Measurements from ENCODE around the gene TMUB1.
A peak's percentile ranks its signal among the peaks of the same experiment; 100 is the strongest.

TMUB1 gene

DNA sequence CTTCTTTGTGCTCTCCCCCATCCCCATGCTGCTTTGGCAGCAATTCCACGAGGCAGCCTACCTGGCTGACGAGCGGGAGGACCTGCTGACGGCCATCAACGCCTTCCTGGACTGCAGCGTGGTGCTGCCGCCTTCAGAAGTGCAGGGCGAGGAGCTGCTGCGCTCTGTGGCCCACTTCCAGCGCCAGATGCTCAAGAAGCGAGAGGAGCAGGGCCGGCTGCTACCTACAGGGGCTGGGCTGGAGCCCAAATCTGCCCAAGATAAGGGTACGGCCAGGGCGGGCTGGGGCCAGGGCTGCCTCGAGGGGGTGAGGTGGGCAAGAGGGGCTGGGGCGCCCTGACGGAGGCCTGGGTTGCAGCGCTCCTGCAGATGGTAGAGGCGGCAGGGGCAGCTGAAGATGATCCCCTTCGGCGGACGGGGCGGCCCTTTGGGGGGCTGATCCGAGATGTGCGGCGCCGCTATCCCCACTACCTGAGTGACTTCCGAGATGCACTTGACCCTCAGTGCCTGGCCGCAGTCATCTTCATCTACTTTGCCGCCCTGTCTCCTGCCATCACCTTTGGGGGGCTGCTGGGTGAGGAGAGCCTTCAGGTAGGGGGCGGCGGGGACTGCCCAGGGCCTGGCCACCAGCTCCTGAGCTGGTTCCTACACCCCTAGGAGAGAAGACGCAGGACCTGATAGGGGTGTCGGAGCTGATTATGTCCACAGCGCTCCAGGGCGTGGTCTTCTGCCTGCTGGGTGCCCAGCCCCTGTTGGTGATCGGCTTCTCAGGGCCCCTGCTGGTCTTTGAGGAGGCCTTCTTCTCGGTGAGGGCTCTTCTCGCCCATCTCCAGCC lies 12.0 kb downstream of the TMUB1 start:
- DNase-seq (ENCODE audit: low read depth in 2 of 3, low spot score in 1 of 3), result no peak

DNA sequence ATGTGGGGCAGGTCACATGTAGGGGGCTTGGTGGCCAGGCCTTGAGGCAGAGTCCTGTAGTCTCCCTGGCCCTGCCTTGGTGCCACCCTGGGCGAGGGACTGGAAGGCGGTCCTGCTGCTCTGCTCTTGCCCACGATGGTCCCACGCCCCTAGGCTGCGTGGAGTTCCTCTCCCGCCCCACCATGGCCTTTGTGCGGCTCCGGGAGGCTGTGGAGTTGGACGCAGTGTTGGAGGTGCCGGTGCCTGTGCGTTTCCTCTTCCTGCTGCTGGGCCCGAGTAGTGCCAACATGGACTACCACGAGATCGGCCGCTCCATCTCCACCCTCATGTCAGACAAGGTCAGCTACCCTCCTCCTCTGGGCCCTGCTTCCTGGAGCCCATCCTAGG lies 12.7 kb downstream of the TMUB1 start:
- no peak for DNase-seq (ENCODE audit: low read depth in 2 of 3, low spot score in 1 of 3)

DNA sequence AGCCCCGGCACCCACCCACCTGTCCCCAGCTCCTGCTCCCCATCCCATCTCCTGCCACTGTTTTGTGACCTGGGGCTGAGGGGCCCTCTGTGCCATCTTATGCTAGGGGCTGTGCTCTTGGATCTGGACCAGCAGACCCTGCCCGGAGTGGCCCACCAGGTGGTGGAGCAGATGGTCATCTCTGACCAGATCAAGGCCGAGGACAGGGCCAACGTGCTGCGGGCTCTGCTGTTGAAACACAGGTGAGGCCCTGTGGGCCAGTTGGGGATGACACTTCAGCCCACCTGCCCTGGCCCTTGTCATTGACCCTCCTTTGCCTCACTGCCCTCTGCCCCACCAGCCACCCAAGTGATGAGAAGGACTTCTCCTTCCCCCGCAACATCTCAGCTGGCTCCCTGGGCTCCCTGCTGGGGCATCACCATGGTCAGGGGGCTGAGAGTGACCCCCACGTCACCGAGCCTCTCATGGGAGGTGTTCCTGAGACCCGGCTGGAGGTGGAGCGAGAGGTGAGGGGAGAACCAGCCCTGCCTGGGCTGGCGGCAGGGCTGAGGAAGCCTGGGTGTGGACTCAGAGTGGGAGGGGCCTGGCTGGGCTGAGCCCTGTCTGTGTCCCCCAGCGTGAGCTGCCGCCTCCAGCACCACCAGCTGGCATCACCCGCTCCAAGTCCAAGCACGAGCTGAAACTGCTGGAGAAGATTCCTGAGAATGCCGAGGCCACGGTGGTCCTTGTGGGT lies 13.3 kb downstream of the TMUB1 start:
- DNase-seq (ENCODE audit: low read depth in 2 of 3, low spot score in 1 of 3), result no peak

- no peak for DNase-seq (ENCODE audit: low read depth in 2 of 3, low spot score in 1 of 3)
Observed at GRCh38 chr7:151068069-151068773, 15.1 kb downstream of the TMUB1 start.

DNA sequence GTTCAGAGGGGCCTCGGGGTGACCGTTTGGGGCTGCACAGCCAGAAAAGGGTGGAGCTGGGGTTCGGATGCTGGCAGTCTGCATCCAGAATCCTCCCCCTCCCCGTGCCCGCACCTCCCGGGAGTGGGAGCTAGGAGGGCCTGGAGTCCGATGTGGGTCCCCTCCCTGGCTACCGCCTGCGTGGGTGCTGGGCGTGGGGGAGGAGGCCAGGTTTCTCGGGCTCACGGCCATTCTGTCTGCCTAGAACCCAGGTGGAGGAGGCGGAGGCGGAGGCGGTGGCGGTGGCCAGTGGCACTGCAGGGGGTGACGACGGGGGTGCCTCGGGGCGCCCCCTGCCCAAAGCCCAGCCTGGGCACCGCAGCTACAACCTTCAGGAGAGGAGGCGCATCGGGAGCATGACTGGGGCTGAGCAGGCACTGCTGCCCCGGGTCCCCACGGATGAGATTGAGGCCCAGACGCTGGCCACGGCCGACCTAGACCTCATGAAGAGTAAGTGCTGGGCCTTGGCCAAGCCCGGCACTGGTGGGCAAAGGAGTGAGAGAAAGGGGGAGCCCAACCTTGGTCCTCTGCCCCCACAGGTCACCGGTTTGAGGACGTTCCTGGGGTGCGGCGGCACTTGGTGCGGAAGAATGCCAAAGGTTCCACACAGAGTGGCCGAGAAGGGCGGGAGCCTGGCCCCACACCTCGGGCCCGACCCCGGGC lies 16.9 kb downstream of the TMUB1 start:
- no peak for DNase-seq (ENCODE audit: low read depth in 2 of 3, low spot score in 1 of 3)

- DNase-seq (ENCODE audit: low read depth in 2 of 3, low spot score in 1 of 3), result no peak
Observed at GRCh38 chr7:151065516-151065915, 17.8 kb downstream of the TMUB1 start.

GRCh38 chr7:151064993-151065392 lies 18.3 kb downstream of the TMUB1 start:
- no peak for DNase-seq (ENCODE audit: low read depth in 2 of 3, low spot score in 1 of 3)

- DNase-seq (ENCODE audit: low read depth in 2 of 3, low spot score in 1 of 3), result no peak
Observed at GRCh38 chr7:151064454-151064853, 18.8 kb downstream of the TMUB1 start.

GRCh38 chr7:151063212-151063561 lies 20.1 kb downstream of the TMUB1 start:
- DNase-seq (ENCODE audit: low read depth in 2 of 3, low spot score in 1 of 3), result no peak

DNA sequence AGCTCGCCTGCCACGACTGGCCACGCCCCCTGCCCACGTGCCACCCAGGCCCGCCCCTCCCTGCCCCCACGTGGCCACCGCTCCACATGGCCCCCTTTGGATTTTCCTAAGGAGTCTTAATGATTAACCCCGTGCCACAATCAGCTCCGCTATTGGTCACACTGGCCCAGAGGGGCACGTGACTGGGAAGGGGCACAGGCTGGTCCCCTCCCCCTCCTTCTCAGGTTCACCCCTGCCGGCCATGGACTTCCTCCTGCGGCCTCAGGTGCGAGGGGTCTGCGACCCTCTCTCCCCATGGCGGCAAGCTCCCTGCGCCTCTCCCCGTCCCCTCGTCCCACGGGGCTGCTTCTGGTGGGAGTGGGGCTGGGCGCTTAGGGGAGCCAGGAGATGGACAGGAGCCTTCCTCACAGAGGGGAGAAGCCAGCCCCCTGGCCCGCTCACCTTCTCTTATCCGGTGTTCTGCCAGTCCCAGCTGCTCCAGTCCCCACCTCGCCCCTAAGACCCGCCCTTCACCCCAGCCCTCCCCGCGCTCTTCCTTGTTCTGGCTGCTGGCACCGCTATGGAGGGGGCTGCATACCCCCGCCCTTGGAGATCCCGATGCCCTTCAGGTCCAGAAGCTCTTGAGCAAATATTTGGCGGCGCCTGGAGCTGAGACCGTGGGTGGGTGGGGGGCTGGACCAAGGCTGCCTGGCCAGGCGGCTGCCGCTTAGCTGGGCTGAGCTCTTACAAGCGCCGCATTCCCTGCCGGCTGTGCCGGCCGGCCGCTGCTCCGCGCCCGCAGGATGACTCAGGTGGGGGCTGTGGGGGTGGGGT lies 20.7 kb downstream of the TMUB1 start:
- DNase-seq (ENCODE audit: low read depth in 2 of 3, low spot score in 1 of 3), result no peak

GRCh38 chr7:151062111-151062398 lies 21.2 kb downstream of the TMUB1 start:
- DNase-seq (ENCODE audit: low read depth in 2 of 3, low spot score in 1 of 3), result no peak

DNA sequence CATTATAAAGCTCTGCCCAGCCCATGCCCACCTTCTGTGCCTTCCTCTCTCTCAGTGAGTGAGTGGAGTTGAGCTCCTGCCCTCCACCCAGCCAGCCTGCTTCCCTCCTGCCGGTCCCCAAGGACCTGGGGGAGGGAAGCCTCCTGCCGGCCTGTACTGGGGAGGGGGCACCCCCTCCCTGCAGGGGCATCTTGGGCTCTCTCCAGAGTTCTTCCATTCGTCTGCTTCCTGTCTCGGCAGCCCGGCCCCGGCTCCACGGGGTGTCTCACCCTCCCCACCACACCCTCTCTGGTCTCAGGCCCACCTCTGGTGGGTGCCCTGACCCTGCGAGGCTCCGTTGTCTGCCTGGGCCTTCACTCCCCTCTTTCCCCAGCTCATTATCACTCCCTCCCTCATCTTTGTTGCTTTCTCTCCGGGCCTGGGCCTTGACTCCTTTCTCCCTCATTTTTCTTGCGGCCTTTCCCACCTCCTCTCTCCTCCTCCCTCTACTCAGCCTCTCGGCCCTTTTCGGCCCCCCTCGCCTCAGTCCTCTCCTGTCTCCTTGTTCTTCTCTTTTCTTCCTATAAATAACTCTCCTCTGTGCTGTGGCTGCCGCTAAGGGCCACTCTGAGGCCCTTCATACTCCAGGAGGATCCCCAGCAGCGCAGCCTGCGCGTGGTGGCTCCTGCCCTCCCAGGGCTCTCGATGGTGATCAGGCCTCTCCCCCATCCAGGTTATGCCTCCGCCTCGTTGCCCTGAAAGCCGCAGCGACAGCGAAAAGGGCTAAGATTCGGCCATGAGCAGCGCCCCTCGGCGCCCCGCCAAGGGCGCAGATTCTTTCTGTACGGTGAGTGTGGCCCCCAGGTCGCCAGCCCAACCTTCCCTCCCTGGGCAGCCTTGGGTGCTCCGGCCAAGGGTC lies 21.8 kb downstream of the TMUB1 start:
- no peak for DNase-seq (ENCODE audit: low read depth in 2 of 3, low spot score in 1 of 3)

GRCh38 chr7:151060416-151061212 lies 22.7 kb downstream of the TMUB1 start:
- no peak for DNase-seq (ENCODE audit: low read depth in 2 of 3, low spot score in 1 of 3)

GRCh38 chr7:151060113-151060415 lies 23.2 kb downstream of the TMUB1 start:
- DNase-seq (ENCODE audit: low read depth in 2 of 3, low spot score in 1 of 3), result no peak

- peak in 2 of 3 donors; percentile 54 to 63 for DNase-seq (ENCODE audit: low read depth in 2 of 3, low spot score in 1 of 3)
Observed at GRCh38 chr7:151059367-151060112, 23.8 kb downstream of the TMUB1 start, which contains the start of gene SLC4A2. Gene SLC4A2 (plus strand): TSS chr7:151059589. CDS start chr7:151061988, 2,399 bp downstream.

- no peak for DNase-seq (ENCODE audit: low read depth in 2 of 3, low spot score in 1 of 3)
Observed at GRCh38 chr7:151058781-151059366, 24.4 kb downstream of the TMUB1 start.

DNA sequence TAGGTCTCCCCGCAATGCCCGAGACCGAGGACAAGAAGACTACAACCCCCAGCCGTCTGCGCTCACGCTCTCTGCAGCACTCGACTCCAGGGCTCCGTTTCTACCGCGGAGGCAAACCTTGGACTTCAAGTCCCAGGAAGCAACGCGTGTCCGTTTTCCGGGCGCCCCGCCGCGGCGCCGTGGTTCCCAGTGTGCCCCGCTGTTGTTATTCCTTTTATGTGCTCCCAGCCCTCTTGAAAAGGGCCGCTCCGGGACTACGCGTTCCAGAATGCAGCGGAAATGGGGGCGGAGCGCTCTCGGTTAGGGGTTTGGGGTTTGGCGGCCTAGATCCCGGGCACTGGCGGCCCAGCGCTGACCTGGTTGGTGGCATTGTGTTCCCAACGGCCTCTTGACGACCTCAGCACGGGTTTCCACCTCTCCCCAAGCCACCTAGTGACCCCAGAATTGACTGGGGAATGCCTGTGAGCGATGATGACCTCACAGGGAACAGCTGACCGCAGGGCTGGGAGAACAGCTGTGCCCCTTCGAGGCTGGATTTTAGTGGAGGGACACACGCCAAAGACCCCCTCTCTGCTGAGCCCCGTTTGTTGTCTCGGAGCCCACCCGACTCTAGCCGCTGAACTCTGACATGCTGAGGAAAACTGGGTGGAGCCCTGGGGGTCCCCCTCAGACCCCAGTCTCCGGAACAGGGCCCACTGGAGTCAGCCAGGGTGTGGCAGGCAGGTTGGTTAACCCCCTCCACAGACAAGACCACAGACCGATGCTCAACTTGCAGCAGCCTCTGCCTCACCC lies 25.1 kb downstream of the TMUB1 start:
- peak; percentile 92 to 97 (median 96) for DNase-seq (ENCODE audit: low read depth in 2 of 3, low spot score in 1 of 3)
